Measurements from ENCODE around the gene FCER1G. TPM values are rescaled to one million over a fixed set of nuclear protein-coding genes. Genes with fewer than 3 reads are reported as not detected.

FCER1G gene
- polyA plus RNA-seq, 3 donors from 2014 or later, result 1,827 to 3,702 (median 3,300) TPM

DNA sequence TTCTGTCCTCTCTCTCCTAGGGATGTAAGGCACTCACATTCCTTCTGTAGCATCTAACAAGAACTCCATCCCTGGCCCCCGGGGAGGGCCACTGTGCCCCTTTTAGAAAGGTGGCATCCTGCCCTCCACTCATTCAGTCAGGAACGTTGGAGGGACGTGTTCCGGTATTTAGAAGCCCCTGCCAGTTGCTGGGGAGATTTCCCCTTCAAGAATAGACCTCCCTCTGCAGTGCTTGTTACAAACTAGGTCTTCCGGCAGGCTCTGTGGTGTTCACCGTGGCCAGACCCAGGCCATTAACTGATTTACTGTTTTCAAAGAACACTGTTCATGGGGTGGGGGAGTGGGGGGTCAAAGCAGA, 44.2 kb downstream of the FCER1G start:
- Mint-ChIP-seq H3K27me3 (ENCODE audit: low read depth in 3 of 3) (peaks cover 19 to 37% (median 29%) of the 10 kb centered on the region in 3 donors), H3K36me3 (peaks cover 4 to 9% (median 6%) of the 10 kb centered on the region in 3 donors), H3K27ac (no peak overlapping the region), H3K4me1 (peaks cover 10 to 16% of the 10 kb centered on the region in 2 donors), H3K9me3 (peaks cover 11 to 27% (median 18%) of the 10 kb centered on the region in 6 donors), H3K4me3 (peak overlapping the region; percentile 31 to 82 (median 70))
- DNase-seq, result no peak

DNA sequence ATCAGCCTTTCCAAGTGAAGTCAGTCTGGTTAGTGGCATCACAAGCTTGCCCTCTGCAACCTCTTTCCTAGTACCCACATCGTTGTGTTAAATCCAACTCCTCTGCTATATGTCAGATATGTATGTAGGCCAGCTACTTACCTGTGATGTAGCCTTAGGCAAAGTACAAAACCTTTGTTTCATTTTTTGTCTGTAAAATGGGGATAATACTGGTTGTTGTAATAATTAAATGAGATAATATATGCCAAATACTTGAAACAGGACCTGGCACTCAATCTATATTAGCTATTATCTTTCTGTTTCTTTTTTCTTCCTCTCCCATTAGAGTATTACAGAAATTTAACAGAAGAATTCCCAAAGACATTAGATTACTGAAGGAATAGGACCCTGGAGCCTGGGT, 44.7 kb downstream of the FCER1G start:
- H3K9me3 Mint-ChIP-seq, result peaks cover 11 to 27% (median 18%) of the 10 kb centered on the region in 6 donors
- H3K36me3 Mint-ChIP-seq, result peaks cover 4 to 9% (median 6%) of the 10 kb centered on the region in 3 donors
- peaks cover 10 to 16% of the 10 kb centered on the region in 2 donors for H3K4me1 Mint-ChIP-seq
- peak overlapping the region; percentile 26 to 82 (median 70) for H3K4me3 Mint-ChIP-seq
- H3K27me3 Mint-ChIP-seq (ENCODE audit: low read depth in 3 of 3), result peaks cover 20 to 37% (median 29%) of the 10 kb centered on the region in 3 donors
- no peak for DNase-seq
- no peak overlapping the region for H3K27ac Mint-ChIP-seq

DNA sequence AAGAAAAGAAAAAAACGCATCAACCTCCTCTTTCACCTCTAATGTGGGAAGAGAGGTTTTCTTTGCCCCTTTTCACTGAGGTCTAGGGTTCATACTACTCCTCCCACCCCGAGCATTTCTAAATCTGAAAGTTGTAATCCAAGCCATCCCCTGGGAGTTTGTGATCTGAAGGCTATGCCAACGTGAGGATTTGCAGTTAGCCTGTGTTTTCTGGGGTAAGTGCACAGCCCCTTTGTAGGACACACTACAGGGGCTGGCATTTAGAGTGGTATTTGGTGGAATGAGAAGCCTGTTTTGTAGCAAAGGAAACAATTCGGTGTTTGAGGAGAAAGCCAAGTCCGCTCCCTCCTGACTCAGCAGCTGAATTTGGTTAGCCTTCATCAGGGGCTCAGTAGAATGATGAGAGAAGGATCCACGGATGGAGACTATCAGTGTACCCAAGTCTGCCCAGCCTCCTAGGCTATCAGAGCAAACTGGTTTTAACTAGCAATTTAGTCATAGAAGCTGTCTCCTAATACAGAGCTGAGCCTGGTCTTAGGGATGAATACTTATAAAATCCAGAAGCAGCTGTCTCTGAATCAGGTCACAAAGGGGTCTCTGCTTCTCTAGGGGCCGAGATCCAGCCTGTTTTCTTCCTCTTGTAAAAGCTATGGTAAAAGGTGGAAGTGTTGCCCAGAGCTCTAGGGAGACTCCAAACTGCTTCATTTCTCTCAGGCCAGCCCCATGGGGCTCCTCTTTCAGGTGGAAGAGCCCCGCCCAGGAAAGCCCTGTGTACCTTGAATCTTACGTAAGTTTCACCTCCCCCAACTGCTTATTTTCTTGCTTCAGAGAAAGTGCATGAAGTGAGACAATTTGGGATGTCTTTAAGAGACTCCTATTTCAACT, 45.5 kb downstream of the FCER1G start:
- peaks cover 10 to 16% of the 10 kb centered on the region in 2 donors for H3K4me1 Mint-ChIP-seq
- no peak overlapping the region for H3K27ac Mint-ChIP-seq
- DNase-seq, result no peak
- H3K36me3 Mint-ChIP-seq, result peaks cover 4 to 9% (median 6%) of the 10 kb centered on the region in 3 donors
- peaks cover 11 to 27% (median 16%) of the 10 kb centered on the region in 6 donors for H3K9me3 Mint-ChIP-seq
- peaks cover 21 to 37% (median 29%) of the 10 kb centered on the region in 3 donors for H3K27me3 Mint-ChIP-seq (ENCODE audit: low read depth in 3 of 3)
- peak overlapping the region in 1 of 5 donors; percentile 7 for H3K4me3 Mint-ChIP-seq

GRCh38 chr1:161261261-161262235, 46.5 kb downstream of the FCER1G start:
- peaks cover 23 to 34% (median 29%) of the 10 kb centered on the region in 3 donors for H3K27me3 Mint-ChIP-seq (ENCODE audit: low read depth in 3 of 3)
- no peak for DNase-seq
- peaks cover 11 to 21% (median 13%) of the 10 kb centered on the region in 6 donors for H3K9me3 Mint-ChIP-seq
- H3K4me3 Mint-ChIP-seq, result no peak overlapping the region
- peaks cover 10 to 16% of the 10 kb centered on the region in 2 donors for H3K4me1 Mint-ChIP-seq
- H3K27ac Mint-ChIP-seq, result no peak overlapping the region
- peaks cover 3 to 9% (median 4%) of the 10 kb centered on the region in 3 donors for H3K36me3 Mint-ChIP-seq

- Mint-ChIP-seq H3K27ac (no peak overlapping the region), H3K4me3 (no peak overlapping the region), H3K4me1 (no peaks in the 10 kb centered on the region), H3K9me3 (no peaks in the 10 kb centered on the region), H3K27me3 (ENCODE audit: low read depth in 3 of 3) (peaks cover 8 to 12% (median 12%) of the 10 kb centered on the region in 3 donors), H3K36me3 (no peaks in the 10 kb centered on the region)
- no peak for DNase-seq
Observed at GRCh38 chr1:161265305-161265704, 50.2 kb downstream of the FCER1G start.

- peaks cover 5 to 9% (median 8%) of the 10 kb centered on the region in 3 donors for H3K27me3 Mint-ChIP-seq (ENCODE audit: low read depth in 3 of 3)
- H3K9me3 Mint-ChIP-seq, result no peaks in the 10 kb centered on the region
Observed at GRCh38 chr1:161266202-161266601, 51.1 kb downstream of the FCER1G start.

DNA sequence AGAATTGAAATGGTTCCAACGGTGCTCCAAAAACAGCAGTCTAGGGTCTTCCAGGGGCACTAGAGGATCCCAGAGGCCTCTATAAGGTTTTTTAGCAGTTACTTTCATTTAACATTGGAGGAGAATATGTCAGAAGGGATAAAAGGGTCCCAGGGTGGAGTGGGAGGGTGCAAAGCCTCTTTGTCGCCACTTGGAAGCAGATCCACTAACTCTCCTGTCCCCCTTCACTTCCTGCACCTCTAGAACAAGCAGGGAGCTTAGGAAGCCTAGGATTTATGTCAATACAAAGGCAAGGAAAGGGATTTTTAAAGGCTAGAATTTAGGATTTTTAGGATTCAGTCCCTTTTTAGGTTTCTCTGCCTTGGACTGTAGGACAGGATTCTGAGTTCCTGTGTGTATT, 51.7 kb downstream of the FCER1G start:
- H3K27ac Mint-ChIP-seq, result no peak overlapping the region

More at GRCh38 chr1:161266202-161266601, 51.1 kb downstream of the FCER1G start:
- Mint-ChIP-seq H3K27ac (no peak overlapping the region), H3K4me3 (no peak overlapping the region), H3K4me1 (no peaks in the 10 kb centered on the region), H3K36me3 (no peaks in the 10 kb centered on the region)
- DNase-seq, result no peak

DNA sequence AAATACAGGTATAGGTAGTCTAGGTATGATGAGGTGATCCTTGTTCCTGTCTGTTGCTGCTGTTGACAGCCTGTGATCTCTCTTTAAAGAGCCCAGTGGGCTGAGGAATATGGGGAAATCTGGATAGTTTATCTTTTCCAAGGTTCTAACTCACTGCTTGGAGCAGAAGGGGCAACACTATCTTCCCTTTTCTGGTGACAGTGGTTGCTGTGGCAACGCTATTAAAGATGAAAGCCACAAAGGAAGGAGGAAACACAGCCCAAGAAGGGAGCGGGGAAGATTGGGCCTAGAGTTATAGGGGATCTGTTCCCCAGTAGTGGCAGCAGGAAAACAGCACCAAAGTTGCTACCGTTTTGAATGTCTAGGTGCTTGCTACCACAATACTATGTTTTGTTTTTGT, 52.2 kb downstream of the FCER1G start:
- no peak for DNase-seq
- H3K4me3 Mint-ChIP-seq, result no peak overlapping the region
- no peaks in the 10 kb centered on the region for H3K9me3 Mint-ChIP-seq
- no peaks in the 10 kb centered on the region for H3K4me1 Mint-ChIP-seq
- H3K27ac Mint-ChIP-seq, result no peak overlapping the region
- peaks cover 1 to 9% (median 4%) of the 10 kb centered on the region in 3 donors for H3K27me3 Mint-ChIP-seq (ENCODE audit: low read depth in 3 of 3)
- H3K36me3 Mint-ChIP-seq, result no peaks in the 10 kb centered on the region

More for the DNA sequence above, 51.7 kb downstream of the FCER1G start:
- no peak for DNase-seq
- Mint-ChIP-seq H3K27me3 (ENCODE audit: low read depth in 3 of 3) (peaks cover 4 to 12% (median 5%) of the 10 kb centered on the region in 3 donors), H3K36me3 (no peaks in the 10 kb centered on the region), H3K9me3 (no peaks in the 10 kb centered on the region), H3K4me3 (no peak overlapping the region), H3K4me1 (no peaks in the 10 kb centered on the region)

Other genes starting within 250 kb of the FCER1G start
- 10 to 100 TPM; 11.5 to 53.2 (median 27.7) TPM for gene F11R, start 194.1 kb upstream of the FCER1G start, polyA plus RNA-seq
- 100 to 1,000 TPM; 229 to 385 (median 349) TPM for gene TSTD1, start 176.3 kb upstream of the FCER1G start, polyA plus RNA-seq
- gene USF1, start 169.3 kb upstream of the FCER1G start, polyA plus RNA-seq, result 10 to 100 TPM in 1 of 3 donors, 1 to 10 TPM in 1, not detected in 1; 7.9 to 12.2 TPM
- 100 to 1,000 TPM in 2 of 3 donors, 10 to 100 TPM in 1; 98.0 to 265 (median 103) TPM for gene ARHGAP30, start 145.4 kb upstream of the FCER1G start, polyA plus RNA-seq
- not detected for gene NECTIN4, start 125.7 kb upstream of the FCER1G start, polyA plus RNA-seq
- under 1 TPM in 1 of 3 donors, not detected in 2; 0.59 TPM for gene KLHDC9, start 116.9 kb upstream of the FCER1G start, polyA plus RNA-seq
- 10 to 100 TPM; 63.4 to 84.4 (median 83.0) TPM for gene PFDN2, start 97.3 kb upstream of the FCER1G start, polyA plus RNA-seq
- 10 to 100 TPM; 17.3 to 21.9 (median 18.2) TPM for gene NIT1, start 97.2 kb upstream of the FCER1G start, polyA plus RNA-seq
- 10 to 100 TPM; 27.5 to 43.8 (median 42.2) TPM for gene DEDD, start 82.6 kb upstream of the FCER1G start, polyA plus RNA-seq
- 100 to 1,000 TPM; 174 to 219 (median 186) TPM for gene UFC1, start 61.3 kb upstream of the FCER1G start, polyA plus RNA-seq
- gene USP21, start 55.8 kb upstream of the FCER1G start, polyA plus RNA-seq, result 10 to 100 TPM in 2 of 3 donors, 1 to 10 TPM in 1; 9.0 to 25.5 (median 14.7) TPM
- 10 to 100 TPM; 18.2 to 30.1 (median 21.9) TPM for gene PPOX, start 48.9 kb upstream of the FCER1G start, polyA plus RNA-seq
- 10 to 100 TPM; 38.7 to 68.0 (median 49.6) TPM for gene B4GALT3, start 37.8 kb upstream of the FCER1G start, polyA plus RNA-seq
- gene ADAMTS4, start 16.2 kb upstream of the FCER1G start, polyA plus RNA-seq, result under 1 TPM in 2 of 3 donors, not detected in 1; 0.10 to 0.29 TPM
- 100 to 1,000 TPM in 1 of 3 donors, 10 to 100 TPM in 2; 59.6 to 117 (median 99.1) TPM for gene NDUFS2, start 12.9 kb upstream of the FCER1G start, polyA plus RNA-seq
- gene APOA2, start 8.3 kb downstream of the FCER1G start, polyA plus RNA-seq, result not detected
- gene TOMM40L, start 10.8 kb downstream of the FCER1G start, polyA plus RNA-seq, result 10 to 100 TPM in 2 of 3 donors, 1 to 10 TPM in 1; 7.9 to 11.3 (median 11.1) TPM
- gene NR1I3, start 22.9 kb downstream of the FCER1G start, polyA plus RNA-seq, result not detected
- gene PCP4L1, start 43.5 kb downstream of the FCER1G start, polyA plus RNA-seq, result not detected
- not detected for gene MPZ, start 94.7 kb downstream of the FCER1G start, polyA plus RNA-seq
- gene SDHC, start 99.1 kb downstream of the FCER1G start, polyA plus RNA-seq, result 100 to 1,000 TPM; 260 to 415 (median 324) TPM
- not detected for gene CFAP126, start 152.6 kb downstream of the FCER1G start, polyA plus RNA-seq

All from immature natural killer cell (primary cell).